ENCODE measurements around the gene SAMHD1.

DNA sequence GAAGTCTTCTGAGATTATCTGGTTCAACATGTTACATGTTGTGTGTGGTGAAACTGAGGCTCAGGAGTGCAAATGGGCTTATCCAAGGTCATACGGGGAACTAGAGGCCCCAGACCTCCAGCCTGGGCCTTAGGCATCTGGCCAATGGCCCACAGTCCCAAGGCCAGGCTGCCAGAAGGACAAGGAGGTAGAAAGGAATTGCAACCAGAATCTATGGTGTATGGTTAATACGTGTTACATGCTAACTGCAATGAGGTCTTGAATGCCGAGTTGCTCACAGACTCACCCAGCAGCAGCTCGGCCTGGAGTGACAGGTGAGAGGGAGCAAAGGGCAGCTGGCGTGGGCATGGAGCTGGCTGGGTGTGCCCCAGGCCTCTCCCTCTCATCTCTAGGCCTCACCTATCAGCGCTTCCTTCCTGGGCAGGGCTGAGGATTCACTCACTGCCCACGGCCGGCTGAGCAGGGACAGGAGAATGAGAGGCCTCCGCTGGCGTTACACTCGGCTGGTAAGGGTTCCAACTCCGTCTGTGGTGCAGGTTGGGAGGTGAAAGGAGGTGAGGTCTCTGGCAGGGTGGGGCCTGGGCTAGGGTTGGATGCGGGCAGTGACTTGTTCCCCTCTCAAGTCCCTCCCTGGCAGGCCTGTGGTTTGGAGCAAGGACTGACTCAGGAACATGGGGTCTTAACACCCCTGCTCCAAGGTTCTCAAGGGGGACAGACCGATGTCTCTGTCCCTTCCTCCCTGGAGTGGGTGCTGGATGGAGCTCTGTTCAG lies 75.6 kb downstream of the SAMHD1 start, which contains the start of gene TLDC2:
- TF ChIP-seq EZH2 (IDR thresholded peaks at IDR 0.05; ENCODE audit: insufficient read depth, poor library complexity, severe bottlenecking): no peak
- no peak for TF ChIP-seq EZH2phosphoT487 (IDR thresholded peaks at IDR 0.05; ENCODE audit: insufficient read depth, low read depth)

All from GM23248 (cell line).